Osteoblast (primary cell): ENCODE measurements around the gene OPN1SW. TPM values are rescaled to one million over a fixed set of nuclear protein-coding genes. Genes with fewer than 3 reads are reported as not detected.
A peak's percentile ranks its signal among the peaks of the same experiment; 100 is the strongest.

ENCODE experiments used
- DNase-seq: peaks from one replicate; pipeline ENCODE4 v3.0.0; 2011; ENCODE audit warnings: low spot score, mixed read lengths; ENCODE audit not compliant: insufficient read length; ENCODE audit errors: missing footprints
- H2AFZ ChIP-seq: 2 replicates; pipeline ENCODE4 v1.6.0; 2011; ENCODE audit warnings: mild to moderate bottlenecking, low read length
- H3K27ac ChIP-seq: 2 replicates; pipeline ENCODE4 v1.5.1; 2011; ENCODE audit warnings: mild to moderate bottlenecking, low read depth, low read length, moderate library complexity
- H3K27me3 ChIP-seq: 2 replicates; pipeline ENCODE4 v1.6.0; 2012; ENCODE audit warnings: mild to moderate bottlenecking, control low read depth, inconsistent platforms, low read length, moderate library complexity; ENCODE audit not compliant: insufficient read depth
- H3K36me3 ChIP-seq: 2 replicates; pipeline ENCODE4 v1.5.1; 2011; ENCODE audit warnings: mild to moderate bottlenecking, low read length, control low read depth, moderate library complexity; ENCODE audit not compliant: insufficient read depth
- H3K4me1 ChIP-seq: 2 replicates; pipeline ENCODE4 v1.5.1; 2011; ENCODE audit warnings: mild to moderate bottlenecking, low read length, control low read depth, moderate library complexity; ENCODE audit not compliant: insufficient read depth
- H3K4me2 ChIP-seq: 2 replicates; pipeline ENCODE4 v1.6.0; 2011; ENCODE audit warnings: mild to moderate bottlenecking, low read length; ENCODE audit not compliant: insufficient read depth
- H3K4me3 ChIP-seq: fragments of 200-600 bp; sonication (generic); 3 replicates; pipeline ENCODE4 v1.5.1; 2012; ENCODE audit warnings: mild to moderate bottlenecking, low read length, inconsistent platforms; ENCODE audit not compliant: insufficient read depth
- H3K79me2 ChIP-seq: 2 replicates; pipeline ENCODE4 v1.6.0; 2012; ENCODE audit warnings: mild to moderate bottlenecking, low read length, control low read depth, inconsistent platforms; ENCODE audit not compliant: insufficient read depth
- H3K9me3 ChIP-seq: 2 replicates; pipeline ENCODE4 v1.5.1; 2011; ENCODE audit warnings: low read depth, low read length, control low read depth
- H4K20me1 ChIP-seq: 2 replicates; pipeline ENCODE4 v1.6.0; 2012; ENCODE audit warnings: mild to moderate bottlenecking, low read length, control low read depth; ENCODE audit not compliant: insufficient read depth
- total RNA-seq: library from RNA; depleted of rRNA; stranded (reverse); fragments of >200 nt; gene quantifications from 2 replicates; pipeline ENCODE4 v1.2.3, GENCODE V29; 2012
- TF ChIP-seq, protein P1 (sequence below): IDR thresholded peaks from 2 replicates; pipeline ENCODE4 v1.5.1; 2011; ENCODE audit warnings: mild to moderate bottlenecking, low read depth, low read length, moderate library complexity; ENCODE audit errors: extremely low read depth

Gene OPN1SW
- total RNA-seq, 1 donor = not detected

DNA sequence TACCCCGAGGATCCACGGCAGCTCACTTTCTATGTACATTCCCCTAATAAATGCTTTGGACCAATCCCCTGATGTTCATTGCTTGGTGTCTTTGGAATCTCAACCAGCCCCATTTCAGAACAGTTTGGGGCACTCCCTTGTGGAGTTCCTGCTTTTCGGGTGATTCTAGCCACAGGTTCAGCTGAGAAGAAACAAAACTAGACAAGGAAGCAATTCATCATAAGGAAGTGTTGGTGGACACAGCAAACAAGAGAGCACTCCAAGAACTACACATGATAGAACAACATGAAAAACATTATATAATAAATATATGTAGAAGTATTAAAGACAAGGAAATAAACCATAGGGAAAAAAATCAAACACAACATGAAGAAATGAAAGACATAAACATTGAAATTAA lies 10.1 kb upstream of the OPN1SW start:
- no peak overlapping the region for H3K4me2 ChIP-seq
- H2AFZ ChIP-seq = no peak overlapping the region
- no peaks in the 10 kb centered on the region for H3K9me3 ChIP-seq
- H3K4me1 ChIP-seq = peaks cover 3% of the 10 kb centered on the region
- no peak overlapping the region for H3K4me3 ChIP-seq
- peaks cover 15% of the 10 kb centered on the region for H3K27me3 ChIP-seq
- H3K36me3 ChIP-seq = no peaks in the 10 kb centered on the region
- no peak for DNase-seq
- no peak overlapping the region for H3K27ac ChIP-seq
- no peaks in the 10 kb centered on the region for H4K20me1 ChIP-seq
- TF ChIP-seq, protein P1, sequence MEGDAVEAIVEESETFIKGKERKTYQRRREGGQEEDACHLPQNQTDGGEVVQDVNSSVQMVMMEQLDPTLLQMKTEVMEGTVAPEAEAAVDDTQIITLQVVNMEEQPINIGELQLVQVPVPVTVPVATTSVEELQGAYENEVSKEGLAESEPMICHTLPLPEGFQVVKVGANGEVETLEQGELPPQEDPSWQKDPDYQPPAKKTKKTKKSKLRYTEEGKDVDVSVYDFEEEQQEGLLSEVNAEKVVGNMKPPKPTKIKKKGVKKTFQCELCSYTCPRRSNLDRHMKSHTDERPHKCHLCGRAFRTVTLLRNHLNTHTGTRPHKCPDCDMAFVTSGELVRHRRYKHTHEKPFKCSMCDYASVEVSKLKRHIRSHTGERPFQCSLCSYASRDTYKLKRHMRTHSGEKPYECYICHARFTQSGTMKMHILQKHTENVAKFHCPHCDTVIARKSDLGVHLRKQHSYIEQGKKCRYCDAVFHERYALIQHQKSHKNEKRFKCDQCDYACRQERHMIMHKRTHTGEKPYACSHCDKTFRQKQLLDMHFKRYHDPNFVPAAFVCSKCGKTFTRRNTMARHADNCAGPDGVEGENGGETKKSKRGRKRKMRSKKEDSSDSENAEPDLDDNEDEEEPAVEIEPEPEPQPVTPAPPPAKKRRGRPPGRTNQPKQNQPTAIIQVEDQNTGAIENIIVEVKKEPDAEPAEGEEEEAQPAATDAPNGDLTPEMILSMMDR = no peak
- no peaks in the 10 kb centered on the region for H3K79me2 ChIP-seq

DNA sequence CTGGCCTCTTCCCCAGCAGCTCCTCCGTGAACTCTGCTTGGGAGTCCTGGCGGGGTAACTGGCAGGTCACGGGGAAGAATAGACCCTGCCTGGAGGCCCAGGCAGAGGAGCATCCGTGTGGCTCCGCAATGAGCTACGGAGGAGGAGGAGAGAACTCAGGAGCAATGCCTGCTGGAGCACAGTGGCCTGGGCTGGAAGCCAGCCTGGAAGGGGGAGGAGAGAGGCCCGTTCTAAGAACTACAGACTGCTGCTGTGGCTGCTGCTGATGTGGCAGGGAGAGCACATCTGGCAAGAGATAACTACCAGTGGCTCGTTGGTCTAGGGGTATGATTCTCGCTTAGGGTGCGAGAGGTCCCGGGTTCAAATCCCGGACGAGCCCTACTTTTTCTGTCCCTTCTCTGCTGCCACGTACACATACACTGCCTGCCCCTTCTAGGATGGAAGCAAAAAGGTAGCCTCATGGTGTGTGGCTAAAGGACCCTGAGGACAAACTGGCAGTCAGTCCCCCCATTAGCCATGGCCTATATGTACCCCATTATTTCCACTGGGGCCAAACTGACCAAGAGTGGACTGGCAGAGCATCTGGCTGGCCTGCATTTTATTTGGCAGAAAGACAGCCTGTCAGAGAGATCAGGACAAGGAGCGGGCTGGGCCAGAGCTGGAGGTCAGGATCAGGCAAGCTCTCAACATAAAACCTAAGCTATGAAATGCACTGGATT lies 7.7 kb upstream of the OPN1SW start:
- H3K36me3 ChIP-seq = no peaks in the 10 kb centered on the region
- no peak overlapping the region for H3K27ac ChIP-seq
- H3K4me2 ChIP-seq = no peak overlapping the region
- no peaks in the 10 kb centered on the region for H3K9me3 ChIP-seq
- H3K27me3 ChIP-seq = peaks cover 3% of the 10 kb centered on the region
- DNase-seq = peak; percentile 91
- no peaks in the 10 kb centered on the region for H3K79me2 ChIP-seq
- H4K20me1 ChIP-seq = no peaks in the 10 kb centered on the region
- peaks cover 5% of the 10 kb centered on the region for H3K4me1 ChIP-seq
- TF ChIP-seq, protein P1 = no peak
- H3K4me3 ChIP-seq = no peak overlapping the region
- no peak overlapping the region for H2AFZ ChIP-seq

DNA sequence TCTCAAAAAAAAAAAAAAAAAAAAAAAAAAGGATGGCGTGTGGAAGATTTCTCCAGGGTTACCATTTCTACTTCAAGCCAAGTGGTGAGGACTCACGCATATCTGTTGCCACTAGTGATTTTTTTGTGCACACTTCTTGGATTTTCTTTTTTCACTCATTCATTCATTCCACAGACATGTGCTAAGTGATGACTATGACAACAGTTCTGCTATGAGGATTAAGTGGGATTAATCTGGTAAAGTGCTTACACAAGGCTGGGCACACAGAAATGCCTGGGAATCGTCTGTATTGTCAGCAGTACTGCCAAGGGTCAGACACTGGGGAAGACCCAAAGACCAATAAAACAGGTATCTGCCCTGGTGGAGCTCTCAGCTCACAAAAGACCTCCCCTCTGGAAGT lies 6.3 kb upstream of the OPN1SW start:
- H3K9me3 ChIP-seq = peaks cover 3% of the 10 kb centered on the region
- TF ChIP-seq, protein P1 = no peak
- H3K27me3 ChIP-seq = peaks cover 3% of the 10 kb centered on the region
- H3K36me3 ChIP-seq = no peaks in the 10 kb centered on the region
- no peak for DNase-seq
- H2AFZ ChIP-seq = no peak overlapping the region
- H3K4me3 ChIP-seq = no peak overlapping the region
- H3K4me2 ChIP-seq = no peak overlapping the region
- H3K79me2 ChIP-seq = no peaks in the 10 kb centered on the region
- peaks cover 5% of the 10 kb centered on the region for H3K4me1 ChIP-seq
- H4K20me1 ChIP-seq = no peaks in the 10 kb centered on the region
- H3K27ac ChIP-seq = no peak overlapping the region

DNA sequence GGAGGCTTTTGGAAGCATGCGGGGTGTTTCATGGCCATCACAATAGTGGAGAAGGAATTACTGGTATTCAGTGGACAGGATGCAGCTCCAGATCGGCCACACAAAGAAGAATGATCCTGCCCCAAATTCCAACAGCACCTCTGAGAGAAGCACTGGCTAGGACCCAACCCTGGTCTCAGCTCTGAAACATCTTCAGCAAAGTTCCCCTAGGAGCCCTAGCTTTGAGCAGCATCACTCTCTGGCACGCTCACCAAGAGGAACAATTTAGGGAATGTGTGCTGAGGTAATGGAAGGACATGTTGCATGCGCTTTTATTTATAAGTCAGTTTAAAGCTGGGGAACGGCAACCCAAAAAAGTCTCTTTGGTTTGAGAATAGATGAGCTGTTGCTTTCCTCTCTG lies 5.5 kb upstream of the OPN1SW start:
- Histone ChIP-seq H3K79me2 (no peaks in the 10 kb centered on the region), H3K27ac (peak overlapping the region; percentile 49), H3K4me3 (no peak overlapping the region), H3K27me3 (peaks cover 2% of the 10 kb centered on the region), H2AFZ (no peak overlapping the region), H4K20me1 (no peaks in the 10 kb centered on the region), H3K4me2 (no peak overlapping the region), H3K9me3 (peaks cover 3% of the 10 kb centered on the region), H3K4me1 (peaks cover 5% of the 10 kb centered on the region), H3K36me3 (no peaks in the 10 kb centered on the region)
- DNase-seq = peak; percentile 64
- TF ChIP-seq, protein P1 = no peak
